GM21526 (cell line): ENCODE measurements around the gene KCNIP4.

Experiments used
- ATAC-seq: cut with Tn5 transposase; IDR thresholded peaks from one replicate; pipeline ENCODE4 v1.9.1; 2021; ENCODE audit warnings: moderate library complexity; ENCODE audit not compliant: unreplicated experiment, low FRiP score

Gene KCNIP4

DNA sequence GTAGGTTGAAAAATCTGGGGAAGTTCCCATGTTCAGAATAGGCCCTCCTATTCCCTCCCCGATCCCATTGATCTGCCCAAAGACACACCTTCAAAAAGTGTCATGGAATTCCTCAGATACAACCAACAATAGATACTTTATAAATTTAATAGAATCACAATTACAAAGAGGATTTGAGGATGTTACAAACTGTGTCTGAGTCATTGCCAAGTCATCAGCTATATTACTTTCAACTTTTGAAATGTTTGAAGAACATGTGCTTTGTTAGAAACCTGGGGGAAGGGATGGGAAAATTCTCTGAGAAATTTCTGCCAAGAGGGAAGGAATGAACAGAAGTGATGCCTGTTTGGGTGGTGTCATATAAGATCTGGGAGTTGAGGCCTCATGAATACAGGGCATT, 46.7 kb downstream of the KCNIP4 start:
- ATAC-seq, result no peak

DNA sequence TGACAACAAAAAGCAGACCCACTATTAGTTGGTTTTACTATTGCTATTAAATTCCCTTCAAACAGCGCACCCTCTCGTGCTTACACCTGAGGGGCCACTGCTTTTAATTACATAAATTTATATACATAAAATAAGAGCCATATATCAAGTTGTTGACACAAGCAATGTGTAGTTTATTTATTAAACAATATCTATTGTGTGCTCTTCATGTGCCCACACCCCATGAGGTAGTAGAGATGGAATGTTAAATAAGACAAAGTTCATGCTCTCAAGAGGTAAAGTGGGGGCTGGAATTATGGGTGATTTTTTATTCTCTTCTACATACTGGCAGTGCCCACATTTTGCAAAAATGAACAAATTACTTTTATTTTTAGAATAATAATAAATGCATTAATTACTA, 47.3 kb downstream of the KCNIP4 start:
- no peak for ATAC-seq

- ATAC-seq, result no peak
Measured at GRCh38 chr4:21900211-21900610, 48.4 kb downstream of the KCNIP4 start.

DNA sequence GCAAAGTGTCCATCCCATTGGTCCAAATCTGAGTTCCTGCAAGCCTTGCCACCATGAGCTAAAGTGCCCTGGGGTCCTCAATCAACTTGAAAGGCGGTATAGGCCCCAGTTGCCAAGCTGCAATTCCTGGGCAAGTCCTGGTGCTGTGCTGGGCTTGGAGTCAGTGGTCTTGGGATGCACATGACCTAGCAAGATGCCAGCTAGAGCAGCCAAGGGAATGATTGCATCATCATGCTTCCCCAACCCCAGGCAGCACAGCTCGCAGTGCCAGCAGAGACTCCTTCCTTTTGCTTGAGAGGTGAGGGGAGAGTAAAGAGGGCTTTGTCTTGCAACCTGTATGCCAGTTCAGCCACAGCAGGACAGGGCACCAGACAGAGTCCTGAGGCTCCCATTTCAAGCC, 50.5 kb downstream of the KCNIP4 start:
- ATAC-seq, result no peak

DNA sequence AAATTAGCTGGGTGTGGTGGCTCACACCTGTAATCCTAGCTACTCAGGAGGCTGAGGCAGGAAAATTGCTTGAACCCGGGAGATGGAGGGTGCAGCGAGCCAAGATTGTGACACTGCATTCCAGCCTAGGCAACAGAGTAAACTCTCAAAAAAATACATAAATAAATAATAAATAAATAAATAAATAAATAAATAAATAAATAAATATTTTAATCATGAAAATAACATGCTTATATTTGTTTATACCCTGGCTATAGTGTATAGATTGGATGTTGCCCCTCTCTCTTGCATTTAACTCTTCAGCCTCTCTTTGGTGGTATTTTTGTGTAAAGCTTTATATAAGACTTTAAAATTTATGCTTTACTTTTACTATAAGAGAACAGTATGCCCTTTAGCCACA, 51.8 kb downstream of the KCNIP4 start:
- no peak for ATAC-seq

DNA sequence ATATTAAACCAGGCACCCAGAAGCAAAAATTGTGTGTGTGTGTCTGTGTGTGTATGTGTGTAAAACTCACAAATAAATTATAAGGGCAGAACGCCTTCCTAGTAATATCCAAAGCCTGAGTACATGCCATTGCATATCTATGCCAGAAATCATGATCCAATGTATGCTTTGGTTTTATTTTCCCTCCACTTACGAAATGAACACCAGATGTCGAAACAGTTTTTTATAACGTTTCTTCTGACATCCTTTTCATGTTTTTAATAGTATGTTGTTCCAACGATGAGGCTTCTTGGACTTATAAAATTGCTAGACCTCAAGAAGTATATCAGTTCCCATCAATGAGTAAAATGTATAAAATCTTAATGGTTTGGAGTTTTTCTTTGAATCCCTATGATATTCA, 55.4 kb downstream of the KCNIP4 start:
- ATAC-seq, result no peak

GRCh38 chr4:21890231-21890630, 58.3 kb downstream of the KCNIP4 start:
- ATAC-seq, result no peak

- ATAC-seq, result no peak
Measured at GRCh38 chr4:21888195-21888976, 60.2 kb downstream of the KCNIP4 start.

GRCh38 chr4:21887481-21887880, 61.1 kb downstream of the KCNIP4 start:
- ATAC-seq, result no peak

- no peak for ATAC-seq
Measured at GRCh38 chr4:21885770-21886169, 62.8 kb downstream of the KCNIP4 start.

GRCh38 chr4:21885241-21885640, 63.3 kb downstream of the KCNIP4 start:
- no peak for ATAC-seq

GRCh38 chr4:21884615-21885014, 64.0 kb downstream of the KCNIP4 start:
- no peak for ATAC-seq

- ATAC-seq, result no peak
Measured at GRCh38 chr4:21882051-21882839, 66.3 kb downstream of the KCNIP4 start.

GRCh38 chr4:21879187-21879586, 69.4 kb downstream of the KCNIP4 start:
- no peak for ATAC-seq

GRCh38 chr4:21876711-21877110, 71.9 kb downstream of the KCNIP4 start:
- ATAC-seq, result no peak

DNA sequence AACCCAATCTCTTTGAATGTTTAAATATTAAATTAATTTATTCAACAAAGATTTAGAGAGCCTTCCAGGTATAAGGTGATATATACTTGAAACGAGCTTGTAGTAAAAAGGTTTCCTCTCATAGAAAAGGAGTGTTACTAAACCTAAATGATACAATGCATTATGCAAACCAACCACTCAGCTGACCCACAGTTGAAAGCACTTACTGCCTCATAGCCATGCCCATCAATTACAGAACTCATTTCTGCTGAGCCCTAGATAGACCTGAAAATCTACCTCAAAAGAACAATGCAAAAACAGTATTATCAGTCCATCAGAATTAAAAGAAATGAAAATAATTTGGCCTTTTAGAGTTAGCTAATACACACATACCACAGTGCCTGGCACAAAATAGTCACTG, 75.4 kb downstream of the KCNIP4 start:
- ATAC-seq, result no peak

DNA sequence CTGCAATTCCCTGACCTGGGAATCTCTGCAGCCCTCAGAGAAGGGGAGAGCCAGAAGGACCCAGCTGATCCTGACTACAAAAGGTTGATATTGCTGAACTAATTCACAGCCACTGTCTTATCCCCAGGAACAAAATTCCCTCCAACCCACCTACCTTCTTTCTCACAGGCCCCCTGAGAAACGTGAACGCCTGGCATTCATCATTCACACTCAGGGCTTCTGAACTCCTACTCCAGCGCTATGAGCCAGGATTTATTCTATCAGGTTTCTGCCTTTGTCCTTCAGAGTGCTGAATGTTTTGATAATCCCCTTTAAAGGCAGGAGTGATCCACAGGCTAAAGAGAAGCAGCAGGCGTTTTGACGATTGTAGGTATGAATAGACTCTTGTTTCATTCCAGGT, 76.5 kb downstream of the KCNIP4 start:
- ATAC-seq, result no peak

DNA sequence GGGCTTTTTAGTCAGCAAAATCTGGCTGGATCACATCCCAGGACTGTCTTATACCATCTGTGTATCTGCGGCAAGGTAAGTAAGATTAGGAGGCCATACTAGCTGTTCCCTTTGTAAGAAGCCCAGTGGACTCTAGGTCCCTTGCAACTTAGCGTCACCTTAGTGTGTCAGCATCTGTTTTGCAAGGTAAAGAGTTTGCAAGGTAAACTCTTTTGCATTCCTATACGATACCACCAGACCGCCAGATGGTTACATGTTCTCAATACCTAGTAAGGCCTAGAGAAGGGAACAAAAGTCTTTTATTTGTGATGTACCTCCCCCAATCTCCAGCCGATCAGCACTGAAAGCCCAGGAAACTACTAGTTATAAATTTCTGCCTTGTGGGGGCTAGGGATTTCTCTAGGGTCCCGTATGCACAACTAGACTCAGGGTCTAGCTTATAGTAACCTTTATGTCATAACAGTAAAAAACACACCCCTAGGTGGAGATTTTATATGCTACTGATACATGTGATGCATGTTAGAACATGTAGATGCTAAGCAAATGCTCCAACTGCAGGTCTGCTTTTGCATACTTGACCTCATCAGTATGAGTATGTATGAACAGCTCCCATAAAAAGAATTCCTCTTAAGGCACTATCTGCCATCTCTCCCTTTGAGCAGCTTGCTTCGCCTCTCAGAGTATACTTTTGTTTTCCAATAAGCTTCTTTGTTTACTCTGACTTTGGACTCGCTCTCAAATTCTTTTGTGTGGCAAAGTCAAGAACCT, 78.4 kb downstream of the KCNIP4 start:
- ATAC-seq, result no peak

DNA sequence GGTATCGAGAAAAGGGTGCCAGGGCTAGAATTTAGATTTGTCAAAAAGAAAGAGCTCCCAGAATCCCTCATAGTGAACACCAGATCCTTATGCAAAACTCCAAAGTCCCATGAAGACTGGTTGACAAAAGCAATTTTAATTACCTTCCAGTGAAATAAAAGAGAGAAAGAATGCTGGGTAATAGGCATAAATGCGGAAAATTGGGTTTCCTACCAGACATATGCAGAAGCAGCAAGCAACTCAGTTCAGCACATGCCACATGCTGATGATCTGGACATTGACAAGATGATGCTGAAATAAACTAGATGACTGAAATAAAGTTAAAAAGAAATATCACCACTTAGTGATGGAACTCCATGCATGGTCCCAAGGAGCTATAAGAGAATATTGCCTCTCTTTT, 83.9 kb downstream of the KCNIP4 start:
- ATAC-seq, result no peak

- no peak for ATAC-seq
Measured at GRCh38 chr4:21862917-21863316, 85.7 kb downstream of the KCNIP4 start.

DNA sequence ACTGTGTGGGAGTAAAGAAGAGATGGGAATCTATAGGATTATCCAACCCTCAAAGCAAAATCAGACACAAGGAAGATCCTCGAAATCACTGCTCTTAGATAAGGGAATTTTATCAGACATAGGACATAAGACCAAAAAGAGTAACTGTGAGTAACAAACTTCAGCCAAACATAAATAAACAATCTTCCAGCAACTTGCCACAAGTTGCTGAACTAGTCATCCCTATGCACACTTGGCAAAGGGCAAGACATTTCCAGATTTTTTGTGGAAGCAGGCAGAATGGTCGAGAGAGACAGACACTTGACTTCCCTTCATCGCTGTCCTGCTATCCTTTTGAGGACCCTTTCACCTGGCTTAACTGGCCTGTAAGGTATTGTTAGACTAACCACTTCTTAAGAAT, 89.6 kb downstream of the KCNIP4 start:
- no peak for ATAC-seq
